A549 (cell line): ENCODE measurements around the gene SLC9A9. TPM values are rescaled to one million over a fixed set of nuclear protein-coding genes. Genes with fewer than 3 reads are reported as not detected.

ENCODE experiments used
- ATAC-seq, 2 experiments: fragments of 200-7000 bp in 1 of 2; fragments of >200 bp in 1 of 2; cut with Nextera tagmentation in 1 of 2; cut with Tn5 transposase in 1 of 2; 3 replicates each; pipeline versions ENCODE4 v1.8.0 to v1.9.1; 2018 to 2020; ENCODE audit warnings: mild to moderate bottlenecking in 1 of 2, moderate library complexity in 1 of 2
- CTCF ChIA-PET: fragments of 300-600 bp; sonication (Branson Sonifier 250); formaldehyde crosslinking; extraction: SDS; loops from one replicate; lab custom pipeline; 2021; ENCODE audit warnings: antibody characterized with exemption, inconsistent platforms; lab: Yijun Ruan, JAX
- POLR2A ChIA-PET: fragments of 350-600 bp; formaldehyde crosslinking; extraction: SDS; loops from one replicate; lab custom pipeline; 2021; ENCODE audit warnings: antibody characterized with exemption, inconsistent platforms; lab: Yijun Ruan, JAX
- DNase-seq, 2 experiments: peaks; one replicate each; pipeline versions ENCODE4 v3.0.0 to v3.0.0-alpha.2; 2011 to 2016; ENCODE audit warnings: low read depth in 1 of 2, low spot score in 1 of 2
- FAIRE-seq: peaks from 2 replicates; lab custom pipeline; 2011; peaks lifted over from hg19 to GRCh38; lab: Jason Lieb, UNC
- H3K27ac ChIP-seq, 2 experiments: fragments of >200 bp; sonication (Bioruptor Twin); formaldehyde crosslinking; 3 replicates each; pipeline ENCODE4 v1.5.1; 2016 to 2017
- H3K4me1 ChIP-seq: fragments of >200 bp; sonication (Bioruptor Twin); formaldehyde crosslinking; 3 replicates; pipeline ENCODE4 v1.6.1; 2016
- H3K4me2 ChIP-seq: fragments of >200 bp; sonication (Bioruptor Twin); formaldehyde crosslinking; 3 replicates; pipeline ENCODE4 v1.6.1; 2016
- H3K4me3 ChIP-seq: fragments of >200 bp; sonication (Bioruptor Twin); formaldehyde crosslinking; 3 replicates; pipeline ENCODE4 v1.5.1; 2016
- H3K9me3 ChIP-seq: fragments of >200 bp; sonication (Bioruptor Twin); formaldehyde crosslinking; 3 replicates; pipeline ENCODE4 v1.6.1; 2016
- EHMT2 ChIP-seq: fragments of 200-600 bp; sonication (generic); IDR thresholded peaks from 2 replicates; pipeline ENCODE4 v1.6.1; 2016; ENCODE audit warnings: antibody characterized with exemption, low read depth, mild to moderate bottlenecking, moderate library complexity
- ESRRA ChIP-seq: fragments of 150-350 bp; IDR thresholded peaks from 2 replicates; pipeline ENCODE4 v1.6.1; 2014; ENCODE audit warnings: mild to moderate bottlenecking, low read length, borderline replicate concordance
- FOSB ChIP-seq: fragments of 250-450 bp; sonication (Bioruptor Pico); IDR thresholded peaks from 2 replicates; pipeline ENCODE4 v1.5.0; 2020; ENCODE audit warnings: mild to moderate bottlenecking, moderate library complexity
- FOSL2 ChIP-seq, 2 experiments: fragments of 450-650 bp in 1 of 2; fragments of >200 bp in 1 of 2; sonication (Bioruptor Twin) in 1 of 2; formaldehyde crosslinking; IDR thresholded peaks; 2 replicates each; pipeline versions ENCODE4 v1.5.0 to v1.6.1; 2016 to 2020; ENCODE audit warnings: mild to moderate bottlenecking in 1 of 2, moderate library complexity in 1 of 2
- FOXS1 ChIP-seq: fragments of 250-450 bp; sonication (Bioruptor Pico); IDR thresholded peaks from 2 replicates; pipeline ENCODE4 v1.5.0; 2020; ENCODE audit warnings: mild to moderate bottlenecking, moderate library complexity
- HOXA7 ChIP-seq: fragments of 250-450 bp; sonication (Bioruptor Pico); IDR thresholded peaks from 2 replicates; pipeline ENCODE4 v1.5.0; 2020; ENCODE audit warnings: mild to moderate bottlenecking, moderate library complexity
- KDM1A ChIP-seq: fragments of 200-600 bp; sonication (generic); IDR thresholded peaks from 2 replicates; pipeline ENCODE4 v1.6.1; 2016; ENCODE audit warnings: low read depth, mild to moderate bottlenecking
- NR3C1 ChIP-seq: fragments of >200 bp; sonication (Bioruptor Twin); formaldehyde crosslinking; IDR thresholded peaks from 3 replicates; pipeline ENCODE4 v1.6.1; 2017
- PHF8 ChIP-seq: fragments of 200-600 bp; sonication (generic); IDR thresholded peaks from 2 replicates; pipeline ENCODE4 v1.6.1; 2016; ENCODE audit warnings: low read depth, mild to moderate bottlenecking, antibody characterized with exemption, moderate library complexity, borderline replicate concordance
- RAD21 ChIP-seq, 2 experiments: fragments of >200 bp in 1 of 2; sonication (Bioruptor Twin) in 1 of 2; formaldehyde crosslinking in 1 of 2; IDR thresholded peaks in 1 of 2; conservative IDR thresholded peaks in 1 of 2; 2 replicates in 1 of 2; 3 replicates in 1 of 2; pipeline ENCODE4 v1.6.1; 2012 to 2018; ENCODE audit warnings: inconsistent platforms in 1 of 2
- RNF2 ChIP-seq: fragments of 200-600 bp; sonication (generic); IDR thresholded peaks from 2 replicates; pipeline ENCODE4 v1.6.1; 2016; ENCODE audit warnings: low read depth, mild to moderate bottlenecking, antibody characterized with exemption, moderate library complexity, borderline replicate concordance
- TFCP2L1 ChIP-seq: fragments of 250-450 bp; sonication (Bioruptor Pico); IDR thresholded peaks from 2 replicates; pipeline ENCODE4 v1.5.0; 2021; ENCODE audit warnings: mild to moderate bottlenecking
- ZC3H11A ChIP-seq: fragments of 450-650 bp; IDR thresholded peaks from 2 replicates; pipeline ENCODE4 v1.6.1; 2014; ENCODE audit warnings: antibody characterized with exemption, mild to moderate bottlenecking
- ZSCAN20 ChIP-seq: fragments of 250-450 bp; sonication (Bioruptor Pico); IDR thresholded peaks from 2 replicates; pipeline ENCODE4 v1.8.0; 2022; ENCODE audit warnings: mild to moderate bottlenecking, moderate library complexity
- WGBS: methylation state at CpG from one replicate; pipeline ENCODE4 v1.1.6; 2017; ENCODE audit errors: missing lambda C conversion rate; 5-methylcytosine and 5-hydroxymethylcytosine counted together
- polyA plus RNA-seq, 4 experiments: library from polyadenylated mRNA; depleted of rRNA in 3 of 4; stranded (reverse); fragments of >200 nt; fragmentation: RNase III in 1 of 4; extraction: RNeasy Plus Mini Kit Qiagen cat#74134 plus additional on column Dnase treatment in 1 of 4; gene quantifications; 2 replicates in 3 of 4; 3 replicates in 1 of 4; pipeline ENCODE4 v1.2.3, GENCODE V29; 2011 to 2017
- TF ChIP-seq, protein P1 (sequence below): fragments of 150-350 bp; IDR thresholded peaks from 2 replicates; pipeline ENCODE4 v1.6.1; 2014; ENCODE audit warnings: low read depth, mild to moderate bottlenecking, low read length
- TF ChIP-seq, protein P2 (sequence below): fragments of 450-650 bp; IDR thresholded peaks from 2 replicates; pipeline ENCODE4 v1.6.1; 2014; ENCODE audit warnings: antibody characterized with exemption
- TF ChIP-seq, protein P3 (sequence below): fragments of >200 bp; sonication (Bioruptor Twin); formaldehyde crosslinking; IDR thresholded peaks from 3 replicates; pipeline ENCODE4 v1.6.1; 2016
- TF ChIP-seq, protein P4 (sequence below): fragments of 200-600 bp; sonication (generic); IDR thresholded peaks from 2 replicates; pipeline ENCODE4 v1.6.1; 2016; ENCODE audit warnings: antibody characterized with exemption, mild to moderate bottlenecking, moderate library complexity

Gene SLC9A9
- polyA plus RNA-seq, 2 of the 4 experiments (the other 2 are of a cell fraction) = 0.10 to 0.32 TPM

DNA sequence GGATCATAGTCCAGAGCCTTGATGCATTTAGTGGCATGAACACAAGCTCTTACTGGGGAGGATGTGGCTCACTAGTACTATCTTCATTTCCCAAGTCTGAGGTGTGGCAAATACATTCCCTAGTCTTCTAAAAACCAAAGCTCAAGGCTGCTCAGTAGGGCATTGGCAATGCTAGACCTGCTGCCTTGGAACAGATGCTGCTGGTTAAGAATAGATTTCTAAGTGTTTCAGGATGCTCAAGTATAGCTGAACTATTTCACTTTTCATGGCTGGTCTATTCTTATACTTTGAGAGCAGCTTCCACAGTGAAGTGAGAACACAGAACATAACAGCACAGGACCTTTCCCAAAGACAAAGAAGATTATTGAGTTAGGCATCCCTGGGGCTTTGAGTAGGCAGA lies 549.9 kb downstream of the SLC9A9 start:
- Histone ChIP-seq H3K4me1 (peaks cover 3% of the 10 kb centered on the region; the same call in 1 of the 3 replicates), H3K27ac (no peak overlapping the region), H3K9me3 (no peaks in the 10 kb centered on the region), H3K4me3 (no peak overlapping the region), H3K4me2 (no peak overlapping the region)
- FAIRE-seq = no peak
- ATAC-seq = no peak
- CTCF ChIA-PET = no interaction called here
- POLR2A ChIA-PET = no interaction called here
- TF ChIP-seq FOSL2 (IDR thresholded peaks at IDR 0.05) (no peak), FOSL2 (CRISPR knock-in tag; IDR thresholded peaks at IDR 0.05) (no peak), FOXS1 (no peak), ZC3H11A (no peak), EHMT2 (no peak), PHF8 (no peak), RNF2 (no peak), ZSCAN20 (no peak), KDM1A (no peak), RAD21 (conservative IDR thresholded peaks at IDR 0.05 in 1 of 2, IDR thresholded peaks at IDR 0.05 in 1 of 2) (no peak), NR3C1 (no peak), HOXA7 (CRISPR knock-in tag) (no peak)
- TF ChIP-seq, protein P1, sequence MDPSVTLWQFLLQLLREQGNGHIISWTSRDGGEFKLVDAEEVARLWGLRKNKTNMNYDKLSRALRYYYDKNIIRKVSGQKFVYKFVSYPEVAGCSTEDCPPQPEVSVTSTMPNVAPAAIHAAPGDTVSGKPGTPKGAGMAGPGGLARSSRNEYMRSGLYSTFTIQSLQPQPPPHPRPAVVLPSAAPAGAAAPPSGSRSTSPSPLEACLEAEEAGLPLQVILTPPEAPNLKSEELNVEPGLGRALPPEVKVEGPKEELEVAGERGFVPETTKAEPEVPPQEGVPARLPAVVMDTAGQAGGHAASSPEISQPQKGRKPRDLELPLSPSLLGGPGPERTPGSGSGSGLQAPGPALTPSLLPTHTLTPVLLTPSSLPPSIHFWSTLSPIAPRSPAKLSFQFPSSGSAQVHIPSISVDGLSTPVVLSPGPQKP = no peak
- TF ChIP-seq, protein P2, sequence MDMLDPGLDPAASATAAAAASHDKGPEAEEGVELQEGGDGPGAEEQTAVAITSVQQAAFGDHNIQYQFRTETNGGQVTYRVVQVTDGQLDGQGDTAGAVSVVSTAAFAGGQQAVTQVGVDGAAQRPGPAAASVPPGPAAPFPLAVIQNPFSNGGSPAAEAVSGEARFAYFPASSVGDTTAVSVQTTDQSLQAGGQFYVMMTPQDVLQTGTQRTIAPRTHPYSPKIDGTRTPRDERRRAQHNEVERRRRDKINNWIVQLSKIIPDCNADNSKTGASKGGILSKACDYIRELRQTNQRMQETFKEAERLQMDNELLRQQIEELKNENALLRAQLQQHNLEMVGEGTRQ = no peak
- TF ChIP-seq, protein P3, sequence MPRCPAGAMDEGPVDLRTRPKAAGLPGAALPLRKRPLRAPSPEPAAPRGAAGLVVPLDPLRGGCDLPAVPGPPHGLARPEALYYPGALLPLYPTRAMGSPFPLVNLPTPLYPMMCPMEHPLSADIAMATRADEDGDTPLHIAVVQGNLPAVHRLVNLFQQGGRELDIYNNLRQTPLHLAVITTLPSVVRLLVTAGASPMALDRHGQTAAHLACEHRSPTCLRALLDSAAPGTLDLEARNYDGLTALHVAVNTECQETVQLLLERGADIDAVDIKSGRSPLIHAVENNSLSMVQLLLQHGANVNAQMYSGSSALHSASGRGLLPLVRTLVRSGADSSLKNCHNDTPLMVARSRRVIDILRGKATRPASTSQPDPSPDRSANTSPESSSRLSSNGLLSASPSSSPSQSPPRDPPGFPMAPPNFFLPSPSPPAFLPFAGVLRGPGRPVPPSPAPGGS = no peak
- no peak for DNase-seq

DNA sequence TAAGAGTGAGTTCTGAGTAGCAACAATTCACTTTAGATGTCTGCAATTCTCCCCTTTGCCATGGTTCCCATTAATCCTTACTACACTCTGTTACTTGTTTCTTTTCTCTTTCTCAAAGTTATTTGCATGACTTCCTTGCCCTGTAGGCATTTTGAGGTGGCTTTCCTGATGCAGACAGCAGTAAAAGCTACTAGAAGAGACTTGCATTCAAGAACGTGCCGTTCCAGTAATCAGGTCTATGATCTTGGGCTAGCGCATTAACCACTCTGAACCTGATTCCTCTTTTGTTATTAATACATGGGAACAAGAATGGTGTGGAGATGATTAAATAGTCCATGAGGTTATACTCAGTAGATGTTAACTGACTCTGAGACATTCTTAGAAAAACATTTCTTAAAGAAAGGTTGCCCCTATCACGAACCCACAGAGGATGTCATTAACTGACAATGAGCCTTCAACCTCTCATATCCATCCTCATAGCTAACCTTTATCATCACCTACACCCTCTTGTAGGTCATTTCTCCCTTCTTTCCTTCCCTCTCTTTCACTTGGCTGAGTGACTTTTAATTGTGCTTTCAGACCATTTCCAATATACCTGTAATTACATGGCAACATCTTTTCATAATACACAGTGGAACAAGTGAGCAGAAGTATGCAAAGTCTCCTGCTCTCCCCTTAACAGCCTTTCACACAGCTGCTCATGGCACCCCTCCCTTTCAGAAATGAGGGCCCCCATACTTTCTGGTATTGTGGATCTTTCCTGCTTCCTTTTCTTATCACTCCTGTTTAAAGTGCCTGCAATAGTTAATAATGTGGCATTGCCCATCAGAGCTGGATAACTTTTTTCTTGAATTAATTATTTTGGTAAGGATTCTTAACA lies 552.8 kb downstream of the SLC9A9 start:
- ChIA-PET CTCF (no interaction called here), POLR2A (no interaction called here)
- Histone ChIP-seq H3K4me1 (no peaks in the 10 kb centered on the region), H3K27ac (no peak overlapping the region), H3K4me3 (no peak overlapping the region), H3K4me2 (no peak overlapping the region), H3K9me3 (no peaks in the 10 kb centered on the region)
- 52% methylated on average over 4 of the region's 4 CpGs for WGBS
- TF ChIP-seq, protein P2 = no peak
- TF ChIP-seq TFCP2L1 (CRISPR knock-in tag) = no peak
- no peak for TF ChIP-seq ESRRA
- TF ChIP-seq FOSB = no peak
- TF ChIP-seq, protein P4, sequence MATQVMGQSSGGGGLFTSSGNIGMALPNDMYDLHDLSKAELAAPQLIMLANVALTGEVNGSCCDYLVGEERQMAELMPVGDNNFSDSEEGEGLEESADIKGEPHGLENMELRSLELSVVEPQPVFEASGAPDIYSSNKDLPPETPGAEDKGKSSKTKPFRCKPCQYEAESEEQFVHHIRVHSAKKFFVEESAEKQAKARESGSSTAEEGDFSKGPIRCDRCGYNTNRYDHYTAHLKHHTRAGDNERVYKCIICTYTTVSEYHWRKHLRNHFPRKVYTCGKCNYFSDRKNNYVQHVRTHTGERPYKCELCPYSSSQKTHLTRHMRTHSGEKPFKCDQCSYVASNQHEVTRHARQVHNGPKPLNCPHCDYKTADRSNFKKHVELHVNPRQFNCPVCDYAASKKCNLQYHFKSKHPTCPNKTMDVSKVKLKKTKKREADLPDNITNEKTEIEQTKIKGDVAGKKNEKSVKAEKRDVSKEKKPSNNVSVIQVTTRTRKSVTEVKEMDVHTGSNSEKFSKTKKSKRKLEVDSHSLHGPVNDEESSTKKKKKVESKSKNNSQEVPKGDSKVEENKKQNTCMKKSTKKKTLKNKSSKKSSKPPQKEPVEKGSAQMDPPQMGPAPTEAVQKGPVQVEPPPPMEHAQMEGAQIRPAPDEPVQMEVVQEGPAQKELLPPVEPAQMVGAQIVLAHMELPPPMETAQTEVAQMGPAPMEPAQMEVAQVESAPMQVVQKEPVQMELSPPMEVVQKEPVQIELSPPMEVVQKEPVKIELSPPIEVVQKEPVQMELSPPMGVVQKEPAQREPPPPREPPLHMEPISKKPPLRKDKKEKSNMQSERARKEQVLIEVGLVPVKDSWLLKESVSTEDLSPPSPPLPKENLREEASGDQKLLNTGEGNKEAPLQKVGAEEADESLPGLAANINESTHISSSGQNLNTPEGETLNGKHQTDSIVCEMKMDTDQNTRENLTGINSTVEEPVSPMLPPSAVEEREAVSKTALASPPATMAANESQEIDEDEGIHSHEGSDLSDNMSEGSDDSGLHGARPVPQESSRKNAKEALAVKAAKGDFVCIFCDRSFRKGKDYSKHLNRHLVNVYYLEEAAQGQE = no peak
- TF ChIP-seq, protein P1 = no peak
- no peak for TF ChIP-seq FOXS1
- no peak for FAIRE-seq
- no peak for ATAC-seq
- DNase-seq = no peak
